ENCODE results near the gene SNCAIP.

DNA sequence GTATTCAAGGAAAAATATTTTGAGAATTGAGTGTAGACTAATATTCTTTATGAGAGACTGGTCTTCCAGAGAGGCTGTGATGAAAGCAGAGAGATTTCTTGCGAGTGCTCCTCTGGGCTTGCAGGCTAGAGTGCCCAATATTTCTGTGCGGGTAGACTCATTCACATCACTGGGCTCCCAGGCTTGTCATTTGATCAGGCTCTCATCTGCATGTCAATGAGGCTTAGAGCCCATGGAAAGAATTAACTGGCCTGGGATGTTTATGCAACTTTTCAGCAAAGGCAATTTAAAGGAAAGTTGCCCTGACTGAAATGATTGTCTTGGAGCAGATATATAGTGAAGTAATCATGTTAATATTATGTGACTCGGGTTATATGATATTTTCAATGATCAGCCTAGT is 42.3 kb downstream of the SNCAIP start:
- TF ChIP-seq POLR2A (IDR thresholded peaks at IDR 0.05) = no peak
- TF ChIP-seq CTCF (IDR thresholded peaks at IDR 0.05) = no peak
